SK-N-MC (cell line): ENCODE data around the gene OSBPL5.

Experiments used
- EZH2 ChIP-seq: fragments of 200-600 bp; sonication (generic); IDR thresholded peaks from one replicate; pipeline ENCODE4 v1.6.1; 2017; ENCODE audit warnings: antibody characterized with exemption
- FOXP2 ChIP-seq: optimal IDR thresholded peaks from 2 replicates; pipeline ENCODE3; 2011; ENCODE audit warnings: mild to moderate bottlenecking, moderate library complexity; ENCODE audit not compliant: insufficient read depth; ENCODE audit errors: extremely low read length, control extremely low read depth
- POLR2AphosphoS5 ChIP-seq: IDR thresholded peaks from 2 replicates; pipeline ENCODE4 v1.6.1; 2012; ENCODE audit warnings: mild to moderate bottlenecking, low read depth, low read length, borderline replicate concordance

DNA sequence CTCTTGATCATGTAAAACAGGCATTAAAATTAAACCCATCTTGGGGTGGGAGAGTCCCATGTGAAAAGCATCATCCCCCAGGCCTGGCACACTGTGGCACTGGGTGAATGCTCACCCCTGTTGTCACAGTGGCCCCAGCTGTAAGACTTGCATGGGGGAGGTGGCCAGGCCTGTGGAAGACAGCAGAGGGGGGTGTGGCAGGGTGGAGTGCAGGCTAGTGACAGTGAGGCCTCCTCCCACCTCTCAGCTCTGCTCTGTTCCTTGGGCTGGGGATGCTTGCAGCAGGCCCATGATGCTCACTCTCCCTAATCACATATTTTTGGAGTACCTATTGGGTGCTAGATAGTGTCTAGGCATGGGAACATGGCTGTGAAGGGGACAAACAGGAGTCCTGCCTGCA lies 10.1 kb upstream of the OSBPL5 start:
- TF ChIP-seq POLR2AphosphoS5 = no peak
- no peak for TF ChIP-seq EZH2
- TF ChIP-seq FOXP2 = no peak
